ENCODE measurements around the gene ANKZF1.

Gene ANKZF1

DNA sequence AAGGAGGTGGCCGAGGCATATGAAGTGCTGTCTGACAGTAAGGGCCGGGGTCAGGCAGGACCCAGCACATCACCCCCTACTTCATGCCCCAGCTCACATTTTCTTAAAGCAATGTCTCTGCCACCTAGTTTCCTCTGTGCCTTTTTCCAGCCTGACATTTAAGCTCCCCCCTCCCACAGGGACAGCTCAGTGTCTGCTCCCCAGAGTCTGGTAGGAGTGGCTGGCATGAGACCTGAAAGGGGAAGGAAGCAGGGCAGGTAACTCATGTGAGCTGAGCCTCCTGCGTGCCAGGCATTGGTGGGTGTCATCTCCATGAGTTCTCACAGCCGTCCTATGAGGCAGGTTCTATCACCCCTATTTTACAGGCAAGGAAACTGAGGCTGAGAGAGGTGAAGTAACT is 51.0 kb downstream of the ANKZF1 start:
- TF ChIP-seq, protein P1, sequence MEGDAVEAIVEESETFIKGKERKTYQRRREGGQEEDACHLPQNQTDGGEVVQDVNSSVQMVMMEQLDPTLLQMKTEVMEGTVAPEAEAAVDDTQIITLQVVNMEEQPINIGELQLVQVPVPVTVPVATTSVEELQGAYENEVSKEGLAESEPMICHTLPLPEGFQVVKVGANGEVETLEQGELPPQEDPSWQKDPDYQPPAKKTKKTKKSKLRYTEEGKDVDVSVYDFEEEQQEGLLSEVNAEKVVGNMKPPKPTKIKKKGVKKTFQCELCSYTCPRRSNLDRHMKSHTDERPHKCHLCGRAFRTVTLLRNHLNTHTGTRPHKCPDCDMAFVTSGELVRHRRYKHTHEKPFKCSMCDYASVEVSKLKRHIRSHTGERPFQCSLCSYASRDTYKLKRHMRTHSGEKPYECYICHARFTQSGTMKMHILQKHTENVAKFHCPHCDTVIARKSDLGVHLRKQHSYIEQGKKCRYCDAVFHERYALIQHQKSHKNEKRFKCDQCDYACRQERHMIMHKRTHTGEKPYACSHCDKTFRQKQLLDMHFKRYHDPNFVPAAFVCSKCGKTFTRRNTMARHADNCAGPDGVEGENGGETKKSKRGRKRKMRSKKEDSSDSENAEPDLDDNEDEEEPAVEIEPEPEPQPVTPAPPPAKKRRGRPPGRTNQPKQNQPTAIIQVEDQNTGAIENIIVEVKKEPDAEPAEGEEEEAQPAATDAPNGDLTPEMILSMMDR (IDR thresholded peaks at IDR 0.05; ENCODE audit: insufficient read depth, low read length, poor library complexity, severe bottlenecking), result no peak

DNA sequence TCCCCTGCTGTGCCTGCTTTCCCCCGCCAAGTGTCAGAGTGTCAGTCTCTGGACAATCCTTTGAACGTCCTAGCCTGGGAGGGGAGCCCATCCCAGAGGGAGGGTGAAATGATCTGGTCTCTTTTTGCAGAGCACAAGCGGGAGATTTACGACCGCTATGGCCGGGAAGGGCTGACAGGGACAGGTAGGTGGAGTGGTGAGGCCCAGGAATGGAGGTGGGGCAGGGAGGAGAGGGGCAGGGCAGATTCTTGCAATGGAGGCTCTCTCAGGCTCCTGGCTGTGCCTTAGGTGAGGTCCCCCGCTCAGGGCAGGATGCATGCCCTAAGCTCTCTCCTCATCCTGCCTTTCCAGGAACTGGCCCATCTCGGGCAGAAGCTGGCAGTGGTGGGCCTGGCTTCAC is 52.0 kb downstream of the ANKZF1 start:
- Histone ChIP-seq H3K27me3 (replicated peaks; ENCODE audit: control insufficient read depth, insufficient read depth, low read length) (no peaks in the 10 kb centered on the region), H3K4me3 (replicated peaks; ENCODE audit: low read depth, low read length) (no peak overlapping the region), H3K36me3 (ENCODE audit: control insufficient read depth, insufficient read depth, low read length) (peaks cover 25% of the 10 kb centered on the region)
- TF ChIP-seq, protein P1 (IDR thresholded peaks at IDR 0.05; ENCODE audit: insufficient read depth, low read length, poor library complexity, severe bottlenecking), result no peak
- no peak for DNase-seq (ENCODE audit: extremely low read depth, insufficient read length)

More for the DNA sequence above, 51.0 kb downstream of the ANKZF1 start:
- no peak for DNase-seq (ENCODE audit: extremely low read depth, insufficient read length)
- H3K36me3 ChIP-seq (ENCODE audit: control insufficient read depth, insufficient read depth, low read length), result peaks cover 23% of the 10 kb centered on the region
- no peak overlapping the region; the same call in 1 of the 2 replicates for H3K4me3 ChIP-seq (replicated peaks; ENCODE audit: low read depth, low read length)
- no peaks in the 10 kb centered on the region for H3K27me3 ChIP-seq (replicated peaks; ENCODE audit: control insufficient read depth, insufficient read depth, low read length)

DNA sequence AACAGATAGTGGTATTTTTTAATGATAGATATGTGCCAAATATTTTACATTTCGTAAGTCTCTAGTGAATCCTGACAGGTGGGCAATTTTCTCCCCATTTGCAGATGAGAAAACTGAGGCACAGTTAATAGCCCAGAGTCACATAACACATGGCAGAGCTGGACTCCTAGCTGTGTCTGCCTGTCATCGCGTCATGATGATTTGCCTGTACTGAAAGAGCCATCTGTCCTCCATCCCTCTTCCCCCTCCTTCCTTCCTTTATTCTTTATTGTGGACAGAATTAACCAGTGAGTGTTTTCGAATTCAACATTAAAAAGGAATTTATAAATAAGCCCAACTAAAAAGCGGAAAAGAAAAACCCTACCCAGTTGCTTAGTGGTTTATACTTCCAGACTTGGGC is 52.8 kb downstream of the ANKZF1 start:
- Histone ChIP-seq H3K36me3 (ENCODE audit: control insufficient read depth, insufficient read depth, low read length) (peaks cover 25% of the 10 kb centered on the region), H3K4me3 (replicated peaks; ENCODE audit: low read depth, low read length) (no peak overlapping the region), H3K27me3 (replicated peaks; ENCODE audit: control insufficient read depth, insufficient read depth, low read length) (no peaks in the 10 kb centered on the region)
- DNase-seq (ENCODE audit: extremely low read depth, insufficient read length), result no peak
- TF ChIP-seq, protein P1 (IDR thresholded peaks at IDR 0.05; ENCODE audit: insufficient read depth, low read length, poor library complexity, severe bottlenecking), result no peak

DNA sequence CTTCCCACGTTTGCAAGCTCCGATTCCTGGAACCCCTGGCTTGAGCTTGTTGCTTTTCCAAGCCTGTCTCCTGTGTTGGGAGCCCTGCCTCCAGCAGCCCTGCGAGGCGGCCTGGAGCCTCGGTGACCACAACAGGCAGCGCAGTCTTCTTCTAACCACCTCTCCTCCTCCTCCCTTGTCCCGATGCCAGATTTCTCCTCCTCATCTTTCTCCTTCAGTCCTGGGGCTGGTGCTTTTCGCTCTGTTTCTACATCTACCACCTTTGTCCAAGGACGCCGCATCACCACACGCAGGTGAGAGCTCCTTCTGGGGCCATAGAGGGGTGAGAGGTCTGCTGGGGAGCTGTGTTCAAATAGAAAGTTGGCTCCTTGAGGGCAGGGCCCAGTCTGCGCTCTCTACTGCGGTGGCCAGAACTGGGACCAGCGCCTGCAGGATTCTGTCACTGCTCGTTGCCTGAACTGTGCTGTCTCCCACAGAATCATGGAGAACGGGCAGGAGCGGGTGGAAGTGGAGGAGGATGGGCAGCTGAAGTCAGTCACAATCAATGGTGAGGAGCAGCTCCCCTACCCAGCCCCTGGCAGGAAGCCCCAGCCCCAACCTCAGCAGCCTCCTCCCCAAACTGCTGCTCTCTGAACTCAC is 53.5 kb downstream of the ANKZF1 start:
- no peaks in the 10 kb centered on the region for H3K27me3 ChIP-seq (replicated peaks; ENCODE audit: control insufficient read depth, insufficient read depth, low read length)
- H3K36me3 ChIP-seq (ENCODE audit: control insufficient read depth, insufficient read depth, low read length), result peaks cover 25% of the 10 kb centered on the region
- H3K4me3 ChIP-seq (replicated peaks; ENCODE audit: low read depth, low read length), result no peak overlapping the region
- TF ChIP-seq, protein P1 (IDR thresholded peaks at IDR 0.05; ENCODE audit: insufficient read depth, low read length, poor library complexity, severe bottlenecking), result no peak
- no peak for DNase-seq (ENCODE audit: extremely low read depth, insufficient read length)

DNA sequence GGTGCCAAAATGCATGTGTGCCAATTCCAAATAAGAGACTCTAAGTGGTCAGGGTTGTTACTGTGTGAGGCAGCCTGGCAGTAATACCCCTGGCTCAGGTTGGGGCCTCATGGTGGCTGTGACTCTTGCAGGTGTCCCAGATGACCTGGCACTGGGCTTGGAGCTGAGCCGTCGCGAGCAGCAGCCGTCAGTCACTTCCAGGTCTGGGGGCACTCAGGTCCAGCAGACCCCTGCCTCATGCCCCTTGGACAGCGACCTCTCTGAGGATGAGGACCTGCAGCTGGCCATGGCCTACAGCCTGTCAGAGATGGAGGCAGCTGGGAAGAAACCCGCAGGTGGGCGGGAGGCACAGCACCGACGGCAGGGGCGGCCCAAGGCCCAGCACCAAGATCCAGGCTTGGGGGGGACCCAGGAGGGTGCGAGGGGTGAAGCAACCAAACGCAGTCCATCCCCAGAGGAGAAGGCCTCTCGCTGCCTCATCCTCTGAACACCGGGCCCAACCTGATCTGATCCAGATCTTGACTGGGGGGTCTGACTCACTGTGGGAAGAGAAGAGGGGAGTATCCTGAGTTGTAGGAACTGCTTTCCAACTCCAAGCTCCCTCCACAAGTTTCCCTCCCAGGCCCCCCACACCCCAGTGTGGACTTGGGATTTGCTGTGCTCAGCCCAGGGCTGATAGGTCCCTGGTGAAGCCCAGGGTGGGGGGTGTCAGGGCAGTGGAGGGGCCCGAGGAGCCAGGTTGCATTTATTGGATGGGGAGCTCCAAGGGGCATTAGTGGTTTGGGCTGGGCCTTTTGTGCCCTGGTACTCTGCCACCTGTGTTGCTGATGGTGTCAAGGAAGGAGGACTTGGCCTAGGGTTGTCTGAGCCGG is 55.1 kb downstream of the ANKZF1 start:
- H3K4me3 ChIP-seq (replicated peaks; ENCODE audit: low read depth, low read length), result no peak overlapping the region
- no peak for DNase-seq (ENCODE audit: extremely low read depth, insufficient read length)
- TF ChIP-seq, protein P1 (IDR thresholded peaks at IDR 0.05; ENCODE audit: insufficient read depth, low read length, poor library complexity, severe bottlenecking), result no peak
- H3K36me3 ChIP-seq (ENCODE audit: control insufficient read depth, insufficient read depth, low read length), result peaks cover 25% of the 10 kb centered on the region
- H3K27me3 ChIP-seq (replicated peaks; ENCODE audit: control insufficient read depth, insufficient read depth, low read length), result no peaks in the 10 kb centered on the region

Data from GM06990 (cell line).